Measurements from ENCODE around the gene ZC3H8. TPM values are rescaled to one million over a fixed set of nuclear protein-coding genes. Genes with fewer than 3 reads are reported as not detected.

ZC3H8 gene
- total and polyA plus RNA-seq, 2 donors (not counting 1 experiment from before 2014, with no cell fraction given), result 5.5 to 26.0 TPM

- no peaks in the 10 kb centered on the region for H3K4me1 ChIP-seq (ENCODE audit: control insufficient read depth in 2 of 2, insufficient read depth in 2 of 2, low read length in 2 of 2)
- no peak for DNase-seq
- H3K27me3 ChIP-seq (replicated peaks in 1 of 4; ENCODE audit: control extremely low read depth in 1 of 4, control insufficient read depth in 3 of 4, insufficient read depth in 4 of 4, low read length in 3 of 4), result no peaks in the 10 kb centered on the region
- no peaks in the 10 kb centered on the region for H4K20me1 ChIP-seq (ENCODE audit: control insufficient read depth, insufficient read depth, low read length, poor library complexity, severe bottlenecking)
- CTCF ChIA-PET, result interaction anchor here (0.6 kb wide), 1 partner anchor 276 kb away, joined by 6 read pairs; no protein-coding TSS in a partner anchor
- no peaks in the 10 kb centered on the region for H3K36me3 ChIP-seq (replicated peaks in 1 of 2; ENCODE audit: control extremely low read depth in 1 of 2, control insufficient read depth in 1 of 2, extremely low read depth in 1 of 2, insufficient read depth in 2 of 2, low read length in 1 of 2)
- POLR2A ChIA-PET, result no interaction called here
- Mint-ChIP-seq H3K9me3 (ENCODE audit: insufficient read depth) (no peaks in the 10 kb centered on the region), H3K27ac (no peak overlapping the region), H3K27me3 (peaks cover 4% of the 10 kb centered on the region), H3K4me1 (no peaks in the 10 kb centered on the region), H3K4me3 (no peak overlapping the region)
- intact Hi-C loops (cut with micrococcal nuclease), result no loop called here
- no peak for ATAC-seq (ENCODE audit: low read depth)
- H3K27ac ChIP-seq (ENCODE audit: low read length in 2 of 2), result no peak overlapping the region
- TF ChIP-seq, protein P1, sequence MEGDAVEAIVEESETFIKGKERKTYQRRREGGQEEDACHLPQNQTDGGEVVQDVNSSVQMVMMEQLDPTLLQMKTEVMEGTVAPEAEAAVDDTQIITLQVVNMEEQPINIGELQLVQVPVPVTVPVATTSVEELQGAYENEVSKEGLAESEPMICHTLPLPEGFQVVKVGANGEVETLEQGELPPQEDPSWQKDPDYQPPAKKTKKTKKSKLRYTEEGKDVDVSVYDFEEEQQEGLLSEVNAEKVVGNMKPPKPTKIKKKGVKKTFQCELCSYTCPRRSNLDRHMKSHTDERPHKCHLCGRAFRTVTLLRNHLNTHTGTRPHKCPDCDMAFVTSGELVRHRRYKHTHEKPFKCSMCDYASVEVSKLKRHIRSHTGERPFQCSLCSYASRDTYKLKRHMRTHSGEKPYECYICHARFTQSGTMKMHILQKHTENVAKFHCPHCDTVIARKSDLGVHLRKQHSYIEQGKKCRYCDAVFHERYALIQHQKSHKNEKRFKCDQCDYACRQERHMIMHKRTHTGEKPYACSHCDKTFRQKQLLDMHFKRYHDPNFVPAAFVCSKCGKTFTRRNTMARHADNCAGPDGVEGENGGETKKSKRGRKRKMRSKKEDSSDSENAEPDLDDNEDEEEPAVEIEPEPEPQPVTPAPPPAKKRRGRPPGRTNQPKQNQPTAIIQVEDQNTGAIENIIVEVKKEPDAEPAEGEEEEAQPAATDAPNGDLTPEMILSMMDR (IDR thresholded peaks at IDR 0.05), result no peak
- H3K9me3 ChIP-seq (ENCODE audit: control extremely low read depth in 1 of 3, control insufficient read depth in 2 of 3, insufficient read depth in 1 of 3, low read length in 2 of 3), result no peaks in the 10 kb centered on the region
- WGBS (ENCODE audit: insufficient coverage), result 86% methylated on average over 7 of the region's 10 CpGs
- H3K9ac ChIP-seq (ENCODE audit: low read length), result no peak overlapping the region
- H3K4me2 ChIP-seq (replicated peaks; ENCODE audit: low read depth, low read length, poor library complexity, severe bottlenecking), result no peak overlapping the region
- H3K79me2 ChIP-seq (ENCODE audit: control insufficient read depth, insufficient read depth, low read length), result no peaks in the 10 kb centered on the region
- no peak overlapping the region for H3K4me3 ChIP-seq (ENCODE audit: control extremely low read depth in 1 of 5, extremely low read depth in 1 of 5, insufficient read depth in 1 of 5, low read depth in 2 of 5, low read length in 4 of 5)
- H2AFZ ChIP-seq (ENCODE audit: insufficient read depth, low read depth, low read length, poor library complexity, severe bottlenecking), result no peak overlapping the region
These were observed 86.3 kb downstream of the ZC3H8 start for GRCh38 chr2:112168422-112169124.

DNA sequence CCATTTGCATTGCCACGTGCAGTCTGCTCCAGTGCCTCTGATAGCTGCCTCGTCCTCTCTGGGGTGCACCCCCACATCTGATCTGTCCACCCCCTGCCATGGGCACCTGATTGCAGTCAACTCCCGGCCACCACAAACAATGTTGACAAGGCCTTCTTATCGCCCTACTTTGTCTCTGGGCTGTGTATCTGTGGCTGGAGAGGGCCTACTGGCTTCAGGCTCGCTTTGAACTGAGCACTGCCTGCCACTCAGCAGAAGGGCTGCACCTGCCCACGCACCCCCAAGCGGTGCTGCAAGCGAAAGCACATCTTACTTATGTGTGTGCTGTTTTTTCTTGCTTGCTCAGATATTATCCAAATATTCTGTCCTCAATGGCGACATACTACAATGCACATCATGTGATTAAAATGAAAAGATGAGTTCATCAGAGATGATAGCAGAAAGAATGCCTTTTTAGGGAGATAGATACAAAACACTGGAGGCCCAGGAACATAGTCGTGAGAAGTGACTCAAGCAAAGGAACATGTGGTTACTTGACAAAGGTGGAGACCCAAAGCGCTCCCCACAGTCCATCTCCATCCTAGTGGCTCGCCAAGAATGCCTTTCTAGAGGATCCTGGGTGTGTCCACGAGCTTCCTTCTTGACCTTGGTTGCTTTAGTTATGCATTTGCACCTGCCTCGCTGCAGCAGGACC lies 87.9 kb downstream of the ZC3H8 start:
- Mint-ChIP-seq H3K27me3 (peaks cover 4% of the 10 kb centered on the region), H3K4me3 (no peak overlapping the region), H3K9me3 (ENCODE audit: insufficient read depth) (no peaks in the 10 kb centered on the region), H3K27ac (no peak overlapping the region), H3K4me1 (no peaks in the 10 kb centered on the region)
- H3K27ac ChIP-seq (ENCODE audit: low read length in 2 of 2), result no peak overlapping the region
- H4K20me1 ChIP-seq (ENCODE audit: control insufficient read depth, insufficient read depth, low read length, poor library complexity, severe bottlenecking), result no peaks in the 10 kb centered on the region
- TF ChIP-seq EZH2 (IDR thresholded peaks at IDR 0.05; ENCODE audit: borderline replicate concordance, insufficient read depth, low read depth, low read length, poor library complexity, severe bottlenecking), result no peak
- TF ChIP-seq, protein P1 (IDR thresholded peaks at IDR 0.05), result no peak
- DNase-seq (no peak), ATAC-seq (ENCODE audit: low read depth) (no peak)
- no peak overlapping the region for H3K9ac ChIP-seq (ENCODE audit: low read length)
- ChIA-PET CTCF (no interaction called here), POLR2A (no interaction called here)
- no peaks in the 10 kb centered on the region for H3K79me2 ChIP-seq (ENCODE audit: control insufficient read depth, insufficient read depth, low read length)
- no peak overlapping the region for H2AFZ ChIP-seq (ENCODE audit: insufficient read depth, low read depth, low read length, poor library complexity, severe bottlenecking)
- no peak overlapping the region for H3K4me2 ChIP-seq (replicated peaks; ENCODE audit: low read depth, low read length, poor library complexity, severe bottlenecking)
- no peaks in the 10 kb centered on the region for H3K9me3 ChIP-seq (ENCODE audit: control extremely low read depth in 1 of 3, control insufficient read depth in 2 of 3, insufficient read depth in 1 of 3, low read length in 2 of 3)
- intact Hi-C loops (cut with micrococcal nuclease), result no loop called here
- H3K27me3 ChIP-seq (replicated peaks in 1 of 4; ENCODE audit: control extremely low read depth in 1 of 4, control insufficient read depth in 3 of 4, insufficient read depth in 4 of 4, low read length in 3 of 4), result no peaks in the 10 kb centered on the region
- H3K36me3 ChIP-seq (replicated peaks in 1 of 2; ENCODE audit: control extremely low read depth in 1 of 2, control insufficient read depth in 1 of 2, extremely low read depth in 1 of 2, insufficient read depth in 2 of 2, low read length in 1 of 2), result no peaks in the 10 kb centered on the region
- no peaks in the 10 kb centered on the region for H3K4me1 ChIP-seq (ENCODE audit: control insufficient read depth in 2 of 2, insufficient read depth in 2 of 2, low read length in 2 of 2)
- WGBS (ENCODE audit: insufficient coverage), result 85% methylated on average over 9 of the region's 14 CpGs
- no peak overlapping the region for H3K4me3 ChIP-seq (ENCODE audit: control extremely low read depth in 1 of 5, extremely low read depth in 1 of 5, insufficient read depth in 1 of 5, low read depth in 2 of 5, low read length in 4 of 5)

Measured in B cell (primary cell).